ENCODE measurements around the gene RBM34. TPM values are rescaled to one million over a fixed set of nuclear protein-coding genes. Genes with fewer than 3 reads are reported as not detected.

RBM34 gene
- total and polyA plus RNA-seq, 9 donors: 24.5 to 62.1 (median 56.1) TPM

DNA sequence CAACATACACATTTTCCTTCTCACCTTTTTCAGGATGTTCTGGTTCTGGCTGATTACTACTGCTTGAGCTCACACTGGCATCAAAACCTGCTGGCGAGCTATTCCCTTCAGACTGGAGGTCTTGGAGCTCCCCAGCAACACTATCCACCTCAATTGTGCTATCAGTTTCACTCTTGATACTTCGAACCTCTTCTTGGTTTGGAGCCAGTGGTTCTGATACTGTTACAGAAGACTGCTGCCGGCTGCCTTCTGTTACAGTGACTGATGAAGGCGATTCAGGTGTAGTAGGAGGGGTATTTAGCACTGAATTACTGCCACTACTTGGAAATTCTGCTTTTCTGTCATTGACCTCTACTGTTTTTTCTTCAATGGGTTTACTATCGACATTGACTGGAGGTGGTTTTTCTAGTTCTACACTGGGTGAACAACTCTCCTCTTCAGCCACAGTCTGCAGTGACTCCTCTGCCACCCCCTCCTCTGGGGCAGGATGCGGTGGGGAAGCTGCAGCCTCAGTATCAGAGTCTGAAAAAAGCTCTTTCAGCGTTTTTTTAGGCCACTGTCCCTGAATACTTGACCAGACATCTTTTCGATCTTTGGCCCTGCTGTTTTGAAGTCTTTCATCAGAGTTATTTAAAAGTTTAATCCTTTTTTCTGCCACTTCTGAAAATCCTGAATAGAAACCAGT lies 20.7 kb upstream of the RBM34 start:
- Histone ChIP-seq H3K4me3 (no peak overlapping the region), H3K27ac (no peak overlapping the region), H3K36me3 (no peaks in the 10 kb centered on the region), H3K27me3 (no peaks in the 10 kb centered on the region), H3K9me3 (no peaks in the 10 kb centered on the region), H3K4me1 (ENCODE audit: insufficient read depth) (no peaks in the 10 kb centered on the region)
- 85 to 90% (median 86%) methylated on average over 8 of the region's 8 CpGs for WGBS, 3 donors
- intact Hi-C loops (cut with DNase I): no loop called here
- DNase-seq: no peak
- TF ChIP-seq POLR2A (IDR thresholded peaks at IDR 0.05) (no peak), EP300 (IDR thresholded peaks at IDR 0.05) (no peak)
- TF ChIP-seq, protein P1, sequence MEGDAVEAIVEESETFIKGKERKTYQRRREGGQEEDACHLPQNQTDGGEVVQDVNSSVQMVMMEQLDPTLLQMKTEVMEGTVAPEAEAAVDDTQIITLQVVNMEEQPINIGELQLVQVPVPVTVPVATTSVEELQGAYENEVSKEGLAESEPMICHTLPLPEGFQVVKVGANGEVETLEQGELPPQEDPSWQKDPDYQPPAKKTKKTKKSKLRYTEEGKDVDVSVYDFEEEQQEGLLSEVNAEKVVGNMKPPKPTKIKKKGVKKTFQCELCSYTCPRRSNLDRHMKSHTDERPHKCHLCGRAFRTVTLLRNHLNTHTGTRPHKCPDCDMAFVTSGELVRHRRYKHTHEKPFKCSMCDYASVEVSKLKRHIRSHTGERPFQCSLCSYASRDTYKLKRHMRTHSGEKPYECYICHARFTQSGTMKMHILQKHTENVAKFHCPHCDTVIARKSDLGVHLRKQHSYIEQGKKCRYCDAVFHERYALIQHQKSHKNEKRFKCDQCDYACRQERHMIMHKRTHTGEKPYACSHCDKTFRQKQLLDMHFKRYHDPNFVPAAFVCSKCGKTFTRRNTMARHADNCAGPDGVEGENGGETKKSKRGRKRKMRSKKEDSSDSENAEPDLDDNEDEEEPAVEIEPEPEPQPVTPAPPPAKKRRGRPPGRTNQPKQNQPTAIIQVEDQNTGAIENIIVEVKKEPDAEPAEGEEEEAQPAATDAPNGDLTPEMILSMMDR (IDR thresholded peaks at IDR 0.05): no peak

DNA sequence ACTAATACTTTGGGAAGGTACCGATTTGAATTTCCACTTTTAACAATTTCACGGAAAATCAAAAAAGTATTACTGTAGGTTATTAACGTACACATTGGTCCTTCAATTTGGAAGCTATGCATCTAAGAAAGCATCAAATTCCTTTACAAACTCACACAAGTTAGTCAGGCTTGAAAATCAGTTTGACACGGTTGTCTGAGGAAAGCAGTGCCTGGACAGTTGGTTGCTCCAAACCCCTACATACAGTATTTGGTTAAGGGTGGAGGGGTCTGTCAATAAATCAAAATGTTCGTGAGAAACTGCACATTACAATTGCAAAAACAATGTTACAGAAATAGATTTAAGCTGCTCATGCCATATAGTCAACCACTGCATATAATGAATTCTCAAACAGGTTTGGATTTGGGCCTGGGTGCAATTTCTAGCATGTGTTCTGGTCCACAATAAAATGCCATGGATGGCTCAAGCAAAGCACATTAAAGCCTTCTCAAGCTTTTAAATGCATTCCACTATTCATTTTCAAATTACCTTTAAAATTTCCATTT lies 19.9 kb upstream of the RBM34 start:
- Histone ChIP-seq H3K4me1 (ENCODE audit: insufficient read depth) (no peaks in the 10 kb centered on the region), H3K9me3 (no peaks in the 10 kb centered on the region), H3K27ac (no peak overlapping the region), H3K27me3 (no peaks in the 10 kb centered on the region), H3K4me3 (no peak overlapping the region), H3K36me3 (no peaks in the 10 kb centered on the region)
- DNase-seq: no peak
- TF ChIP-seq, protein P1 (IDR thresholded peaks at IDR 0.05): no peak
- TF ChIP-seq POLR2A (IDR thresholded peaks at IDR 0.05): no peak
- no peak for TF ChIP-seq EP300 (IDR thresholded peaks at IDR 0.05)
- intact Hi-C loops (cut with DNase I): no loop called here
- WGBS, 3 donors: 85 to 87% (median 86%) methylated on average over 5 of the region's 5 CpGs

DNA sequence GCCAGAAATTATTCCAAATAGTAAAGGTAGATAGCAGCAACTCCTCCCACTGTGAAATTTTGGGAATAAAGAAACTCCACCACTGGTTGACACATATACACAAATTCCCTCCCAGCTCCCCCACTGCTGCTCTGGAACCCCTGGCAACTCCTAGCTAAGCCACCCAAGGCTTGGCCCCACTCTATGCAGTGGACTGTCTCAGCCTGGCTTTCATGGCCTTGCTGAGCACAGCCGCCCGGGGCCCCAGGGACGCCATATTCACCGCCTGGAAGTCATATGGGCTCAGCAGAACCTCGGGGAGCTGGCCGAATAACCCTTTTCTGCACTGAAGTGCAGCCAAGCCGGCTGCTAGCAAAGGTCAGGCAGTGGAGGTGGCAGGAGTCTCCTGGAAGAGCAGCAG lies 15.4 kb upstream of the RBM34 start:
- Histone ChIP-seq H3K4me3 (no peak overlapping the region), H3K9me3 (no peaks in the 10 kb centered on the region), H3K36me3 (no peaks in the 10 kb centered on the region), H3K27me3 (no peaks in the 10 kb centered on the region), H3K27ac (no peak overlapping the region), H3K4me1 (ENCODE audit: insufficient read depth) (no peaks in the 10 kb centered on the region)
- TF ChIP-seq, protein P1 (IDR thresholded peaks at IDR 0.05): no peak
- no peak for TF ChIP-seq EP300 (IDR thresholded peaks at IDR 0.05)
- no peak for TF ChIP-seq POLR2A (IDR thresholded peaks at IDR 0.05)
- no peak for DNase-seq
- 63 to 71% (median 69%) methylated on average over 7 of the region's 7 CpGs for WGBS, 3 donors
- intact Hi-C loops (cut with DNase I): no loop called here

DNA sequence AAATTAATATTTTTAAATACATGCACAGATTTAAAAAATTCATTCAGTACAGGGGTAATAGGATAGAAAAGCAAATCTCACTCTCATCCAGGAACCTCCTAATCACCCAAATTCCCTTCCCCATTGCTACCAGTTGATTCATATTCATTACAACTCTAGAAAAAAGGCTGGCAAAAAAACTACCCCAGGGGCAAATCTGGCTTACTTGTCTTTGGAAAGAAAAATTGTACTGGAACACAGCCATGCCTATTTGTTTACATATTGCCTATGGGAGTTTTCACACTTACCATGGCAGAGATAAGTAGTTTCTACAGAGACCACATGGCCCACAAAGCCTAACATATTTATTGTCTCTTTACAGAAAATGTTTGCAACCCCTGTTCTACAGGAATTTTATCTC lies 8.9 kb upstream of the RBM34 start:
- Histone ChIP-seq H3K4me3 (no peak overlapping the region), H3K27me3 (no peaks in the 10 kb centered on the region), H3K36me3 (no peaks in the 10 kb centered on the region), H3K27ac (no peak overlapping the region), H3K9me3 (no peaks in the 10 kb centered on the region), H3K4me1 (ENCODE audit: insufficient read depth) (no peaks in the 10 kb centered on the region)
- TF ChIP-seq POLR2A (IDR thresholded peaks at IDR 0.05) (no peak), EP300 (IDR thresholded peaks at IDR 0.05) (no peak)
- TF ChIP-seq, protein P1 (IDR thresholded peaks at IDR 0.05): no peak
- intact Hi-C loops (cut with DNase I): no loop called here
- DNase-seq: no peak
